IPS-NIHi11 (cell line): ENCODE measurements around the gene ZDHHC1.
"Not testable (repeated sequence)": the region's sequence is repeated elsewhere in the genome, so short reads cannot be mapped to it uniquely, and the experiment has no call there.

Experiments
- DNase-seq: peaks from one replicate; pipeline ENCODE4 v3.0.0; 2012; ENCODE audit warnings: mixed read lengths, low spot score

The ZDHHC1 gene

DNA sequence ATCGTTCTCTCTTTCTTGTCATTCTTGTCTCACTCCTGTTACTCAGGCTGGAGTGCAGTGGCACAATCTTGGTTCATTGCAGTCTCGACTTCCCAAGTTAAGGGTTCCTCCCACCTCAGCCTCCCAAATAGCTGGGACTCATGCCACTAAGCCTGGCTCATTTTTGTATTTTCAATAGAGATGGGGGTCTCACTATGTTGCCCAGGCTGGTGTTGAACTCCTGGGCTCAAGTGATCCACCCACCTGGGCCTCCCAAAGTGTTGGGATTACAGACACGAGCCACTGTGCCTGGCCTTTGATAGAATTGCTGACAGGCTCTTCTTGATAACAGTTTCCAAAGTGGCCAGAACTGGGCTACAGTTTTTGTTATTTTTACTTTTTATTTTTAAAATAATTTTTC is 55.2 kb downstream of the ZDHHC1 start:
- no peak for DNase-seq

DNA sequence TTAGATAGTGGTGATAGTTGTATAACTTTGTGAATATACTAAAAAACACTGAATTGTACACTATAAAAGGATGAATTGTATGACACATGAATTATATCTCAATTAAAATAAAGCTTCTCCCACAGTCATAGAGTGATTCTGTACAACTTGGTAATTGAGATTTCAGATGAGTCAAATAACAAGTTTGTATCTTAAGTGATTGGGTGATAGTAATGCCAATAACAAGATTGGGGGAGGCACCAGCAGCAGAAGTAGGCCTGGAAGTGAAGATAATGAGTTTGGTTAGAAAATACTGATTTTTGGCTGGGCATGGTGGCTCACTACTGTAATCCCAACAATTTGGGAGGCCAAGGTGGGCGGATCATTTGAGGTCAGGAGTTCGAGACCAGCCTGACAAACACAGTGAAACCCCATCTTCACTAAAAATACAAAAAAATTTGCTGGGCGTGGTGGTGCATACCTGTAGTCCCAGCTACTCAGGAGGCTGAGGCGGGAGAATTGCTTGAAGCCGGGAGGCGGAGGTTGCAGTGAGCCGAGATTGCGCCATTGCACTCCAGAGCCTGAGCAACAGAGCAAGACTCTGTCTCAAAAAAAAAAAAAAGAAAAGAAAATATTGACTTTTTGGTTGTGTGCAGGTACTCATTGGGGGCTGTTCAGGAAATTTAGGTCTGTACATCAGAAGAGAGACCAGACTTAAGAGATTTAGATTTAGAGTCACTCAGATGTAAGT is 56.6 kb downstream of the ZDHHC1 start:
- DNase-seq: not testable (repeated sequence)

DNA sequence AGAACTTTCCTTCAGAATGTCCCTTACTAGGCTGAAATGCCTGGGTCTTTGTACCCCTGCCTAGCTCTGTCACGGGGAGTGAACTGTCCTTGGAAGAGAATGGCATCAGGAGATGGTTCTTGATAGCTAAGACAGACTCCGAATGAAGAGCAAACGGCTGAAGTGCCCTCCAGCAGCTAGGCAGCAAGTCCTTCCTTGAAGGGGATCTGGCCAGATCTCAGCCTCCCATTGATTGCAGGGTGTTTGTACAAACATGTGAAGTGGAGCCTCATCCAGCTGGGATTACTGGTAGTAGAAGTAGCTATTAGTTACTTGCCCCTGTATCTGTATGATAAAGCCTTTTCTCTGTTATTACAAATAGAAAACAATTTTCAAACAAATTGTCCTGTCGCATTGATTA is 58.7 kb downstream of the ZDHHC1 start:
- no peak for DNase-seq

DNA sequence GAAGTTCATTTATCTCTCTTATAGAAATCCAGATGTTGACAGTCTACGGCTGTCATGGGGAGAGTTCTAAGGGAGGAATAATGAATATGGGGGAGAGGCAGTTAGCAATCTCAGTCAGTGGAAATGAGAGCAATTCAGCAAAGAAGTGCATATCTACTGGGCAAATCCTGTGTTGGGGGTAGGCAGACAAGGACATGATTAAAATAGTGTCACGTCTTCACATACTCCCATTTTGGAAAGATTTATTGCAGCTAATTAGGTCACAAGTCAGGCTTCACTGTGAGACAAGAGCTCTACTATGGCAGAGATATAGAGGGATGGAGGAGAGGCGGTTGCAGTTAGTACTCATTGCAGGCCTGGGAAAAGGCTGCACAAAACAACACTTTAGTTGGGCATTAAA is 59.9 kb downstream of the ZDHHC1 start:
- no peak for DNase-seq

DNA sequence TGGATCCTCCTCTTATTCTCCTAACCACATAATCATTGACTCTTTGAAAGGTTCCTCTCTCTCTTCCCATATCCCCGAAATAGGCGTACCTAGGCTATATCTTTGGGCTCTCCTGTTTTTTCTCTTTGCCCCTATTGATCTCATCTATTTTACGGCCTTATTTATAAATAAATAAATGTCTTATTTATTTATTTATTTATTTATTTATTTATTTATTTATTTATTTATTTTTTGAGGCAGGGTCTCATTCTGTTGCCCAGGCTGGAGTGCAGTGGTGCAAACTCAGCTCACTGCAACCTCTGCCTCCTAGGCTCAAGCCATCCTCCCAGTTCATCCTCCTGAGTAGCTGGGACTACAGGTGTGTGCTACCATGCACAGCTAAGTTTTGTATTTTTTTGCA is 63.8 kb downstream of the ZDHHC1 start:
- not testable (repeated sequence) for DNase-seq

DNA sequence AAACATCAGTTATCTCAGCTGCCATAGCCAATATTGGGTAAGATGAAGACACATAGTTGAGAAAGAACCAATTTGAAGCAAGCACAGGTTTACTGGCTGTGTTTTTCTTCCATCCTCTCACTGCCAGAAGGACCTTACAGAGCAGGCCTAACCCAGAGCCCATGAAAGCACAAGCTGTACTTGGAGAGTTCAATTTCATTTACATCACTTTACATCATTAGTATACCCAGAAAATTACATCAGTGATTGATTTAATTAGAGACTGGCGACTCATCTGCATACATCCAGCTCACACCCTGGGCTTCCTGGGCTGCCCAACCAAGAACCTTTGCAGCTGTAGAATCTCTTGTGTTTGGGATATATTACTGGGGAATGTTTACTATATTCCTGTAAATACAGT is 66.0 kb downstream of the ZDHHC1 start:
- DNase-seq: no peak

DNA sequence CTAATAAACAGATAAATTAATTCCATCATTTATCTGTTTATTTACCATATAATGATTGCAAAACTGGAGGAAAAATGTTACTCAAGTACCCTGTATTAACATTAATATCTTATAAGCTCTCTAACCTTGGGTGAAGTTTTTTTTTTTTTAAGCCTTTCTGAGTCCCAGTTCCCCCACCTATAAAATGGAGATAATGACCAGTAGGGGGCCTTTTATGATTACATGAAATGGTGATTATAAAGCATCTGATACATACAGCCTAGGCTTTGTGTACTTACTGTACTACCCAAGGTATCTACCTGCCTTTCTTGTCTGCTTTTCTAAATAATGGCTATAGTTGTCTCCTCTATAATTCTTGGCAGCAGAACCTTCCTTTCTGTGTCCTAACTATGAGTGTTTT is 67.1 kb downstream of the ZDHHC1 start:
- no peak for DNase-seq

DNA sequence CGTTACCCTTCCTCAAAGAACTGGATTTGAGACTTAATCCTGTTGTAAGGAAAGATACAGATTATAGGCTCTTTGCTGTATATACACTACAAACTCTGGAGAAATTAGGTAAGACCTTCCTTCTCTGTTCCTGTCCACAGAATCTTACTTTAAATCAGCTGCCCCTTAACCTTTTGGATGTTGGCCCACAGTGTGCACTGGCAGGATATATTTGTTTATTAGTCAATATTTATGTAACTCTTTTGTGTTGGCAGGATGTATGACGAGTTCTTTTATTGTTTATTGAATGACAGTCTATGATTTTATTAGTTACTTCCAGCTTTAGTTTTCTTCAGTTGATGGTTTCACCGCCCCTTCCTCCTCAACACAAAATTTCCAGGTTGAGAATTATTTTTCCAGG is 69.9 kb downstream of the ZDHHC1 start:
- no peak for DNase-seq

DNA sequence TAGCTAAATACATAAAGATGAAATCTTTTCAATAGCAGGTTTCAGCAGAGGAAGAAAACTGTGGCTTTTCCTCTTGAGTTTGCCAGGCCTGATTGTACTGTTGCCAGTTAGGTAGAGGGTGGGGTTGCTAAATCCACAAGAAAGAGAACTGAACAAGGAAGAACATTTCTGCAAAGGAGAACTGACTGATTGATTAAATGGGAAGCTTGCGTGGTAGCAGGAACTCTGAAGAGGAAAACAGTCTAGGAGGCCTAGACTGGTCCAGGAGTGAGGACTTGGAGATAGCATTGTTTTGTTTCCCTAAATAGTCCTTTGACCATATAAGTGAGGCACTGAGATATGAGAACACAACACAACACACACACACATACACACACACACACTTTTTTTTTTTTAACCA is 70.9 kb downstream of the ZDHHC1 start:
- DNase-seq: no peak
